HepG2 (cell line): ENCODE measurements around the gene DCTN4. TPM values are rescaled to one million over a fixed set of nuclear protein-coding genes. Genes with fewer than 3 reads are reported as not detected.

Source experiments
- ARID2 ChIP-seq: sonication (generic); formaldehyde crosslinking; IDR thresholded peaks from 2 replicates; pipeline ENCODE4 v1.8.1; 2022; ENCODE audit warnings: mild to moderate bottlenecking, missing genetic modification reagents, borderline replicate concordance
- CREBL2 ChIP-seq: sonication (generic); formaldehyde crosslinking; IDR thresholded peaks from 2 replicates; pipeline ENCODE4 v1.8.1; 2023; ENCODE audit warnings: missing genetic modification reagents, mild to moderate bottlenecking, borderline replicate concordance
- GABPB1 ChIP-seq: IDR thresholded peaks from 2 replicates; pipeline ENCODE4 v1.6.1; 2016; ENCODE audit warnings: mild to moderate bottlenecking, missing genetic modification reagents, moderate library complexity, missing compliant biosample characterization
- GZF1 ChIP-seq: sonication (generic); formaldehyde crosslinking; IDR thresholded peaks from 2 replicates; pipeline ENCODE4 v1.5.1; 2020; ENCODE audit warnings: mild to moderate bottlenecking, missing genetic modification reagents
- IRF9 ChIP-seq: sonication (generic); formaldehyde crosslinking; IDR thresholded peaks from 2 replicates; pipeline ENCODE4 v1.8.0; 2022; ENCODE audit warnings: missing genetic modification reagents, mild to moderate bottlenecking, borderline replicate concordance
- MAFG ChIP-seq: sonication (generic); formaldehyde crosslinking; IDR thresholded peaks from 2 replicates; pipeline ENCODE4 v1.5.1; 2020; ENCODE audit warnings: mild to moderate bottlenecking, missing genetic modification reagents
- MED1 ChIP-seq: sonication (generic); formaldehyde crosslinking; IDR thresholded peaks from 2 replicates; pipeline ENCODE4 v1.4.0; 2020; ENCODE audit warnings: missing genetic modification reagents
- MYNN ChIP-seq: sonication (generic); formaldehyde crosslinking; IDR thresholded peaks from 2 replicates; pipeline ENCODE4 v1.4.0; 2020; ENCODE audit warnings: mild to moderate bottlenecking, low read depth, missing genetic modification reagents
- RARA ChIP-seq: IDR thresholded peaks from 2 replicates; pipeline ENCODE4 v1.6.1; 2016; ENCODE audit warnings: missing genetic modification reagents, missing compliant biosample characterization
- SCMH1 ChIP-seq: sonication (generic); formaldehyde crosslinking; IDR thresholded peaks from 2 replicates; pipeline ENCODE4 v1.9.0; 2021; ENCODE audit warnings: missing genetic modification reagents, mild to moderate bottlenecking, borderline replicate concordance
- SMYD3 ChIP-seq: sonication (generic); formaldehyde crosslinking; IDR thresholded peaks from 2 replicates; pipeline ENCODE4 v1.8.1; 2023; ENCODE audit warnings: mild to moderate bottlenecking, missing genetic modification reagents
- SP140L ChIP-seq: sonication (generic); formaldehyde crosslinking; IDR thresholded peaks from 2 replicates; pipeline ENCODE4 v1.4.0; 2020; ENCODE audit warnings: missing genetic modification reagents, borderline replicate concordance
- TCF7L2 ChIP-seq: IDR thresholded peaks from 2 replicates; pipeline ENCODE4 v1.6.1; 2011; ENCODE audit warnings: mild to moderate bottlenecking, low read depth, low read length, moderate library complexity
- THAP8 ChIP-seq: sonication (generic); formaldehyde crosslinking; IDR thresholded peaks from 2 replicates; pipeline ENCODE4 v1.5.1; 2020; ENCODE audit warnings: missing genetic modification reagents, mild to moderate bottlenecking, borderline replicate concordance
- ZBTB20 ChIP-seq: sonication (generic); formaldehyde crosslinking; IDR thresholded peaks from 2 replicates; pipeline ENCODE4 v1.8.1; 2023; ENCODE audit warnings: missing genetic modification reagents, low read depth, mild to moderate bottlenecking, borderline replicate concordance
- ZIK1 ChIP-seq: sonication (generic); formaldehyde crosslinking; IDR thresholded peaks from 2 replicates; pipeline ENCODE4 v1.5.0; 2020; ENCODE audit warnings: mild to moderate bottlenecking, low read depth, missing genetic modification reagents, borderline replicate concordance
- ZNF451 ChIP-seq: sonication (generic); formaldehyde crosslinking; IDR thresholded peaks from 2 replicates; pipeline ENCODE4 v1.5.0; 2020; ENCODE audit warnings: mild to moderate bottlenecking, missing genetic modification reagents
- polyA plus RNA-seq, 8 experiments: library from polyadenylated mRNA; depleted of rRNA in 3 of 8; stranded (reverse) in 7 of 8; unstranded in 1 of 8; fragments of >200 nt; fragmentation: Illumina TruSeq in 4 of 8; extraction: Trizol in 4 of 8; gene quantifications; 2 replicates each; pipeline versions ENCODE4 v1.2.1 to v1.2.3, GENCODE V29; 2011 to 2016; ENCODE audit warnings: low read depth in 4 of 8, missing spikeins in 1 of 8, mixed read lengths in 1 of 8; ENCODE audit not compliant: insufficient read depth in 1 of 8
- total RNA-seq, 5 experiments: library from RNA; depleted of rRNA; stranded (reverse); fragments of >200 nt; fragmentation: Illumina TruSeq; extraction: Trizol; gene quantifications; 2 replicates each; pipeline ENCODE4 v1.2.3, GENCODE V29; 2016; ENCODE audit warnings: low read depth in 1 of 5
- TF ChIP-seq, protein P1 (sequence below): sonication (generic); formaldehyde crosslinking; IDR thresholded peaks from 2 replicates; pipeline ENCODE4 v1.8.1; 2023; ENCODE audit warnings: mild to moderate bottlenecking, missing genetic modification reagents
- TF ChIP-seq, protein P2 (sequence below): sonication (generic); formaldehyde crosslinking; IDR thresholded peaks from 2 replicates; pipeline ENCODE4 v1.9.0; 2021; ENCODE audit warnings: missing genetic modification reagents, borderline replicate concordance
- TF ChIP-seq, protein P3 (sequence below): sonication (generic); IDR thresholded peaks from 2 replicates; pipeline ENCODE4 v1.6.1; 2016; ENCODE audit warnings: low read depth, borderline replicate concordance
- TF ChIP-seq, protein P4 (sequence below): sonication (generic); formaldehyde crosslinking; IDR thresholded peaks from 2 replicates; pipeline ENCODE4 v1.5.0; 2020; ENCODE audit warnings: missing genetic modification reagents

Gene DCTN4
- total and polyA plus RNA-seq, 2 of the 13 experiments (the other 11 are each of a cell fraction or from before 2014, with no cell fraction given) = 24.1 to 26.9 TPM

- TF ChIP-seq, protein P1, sequence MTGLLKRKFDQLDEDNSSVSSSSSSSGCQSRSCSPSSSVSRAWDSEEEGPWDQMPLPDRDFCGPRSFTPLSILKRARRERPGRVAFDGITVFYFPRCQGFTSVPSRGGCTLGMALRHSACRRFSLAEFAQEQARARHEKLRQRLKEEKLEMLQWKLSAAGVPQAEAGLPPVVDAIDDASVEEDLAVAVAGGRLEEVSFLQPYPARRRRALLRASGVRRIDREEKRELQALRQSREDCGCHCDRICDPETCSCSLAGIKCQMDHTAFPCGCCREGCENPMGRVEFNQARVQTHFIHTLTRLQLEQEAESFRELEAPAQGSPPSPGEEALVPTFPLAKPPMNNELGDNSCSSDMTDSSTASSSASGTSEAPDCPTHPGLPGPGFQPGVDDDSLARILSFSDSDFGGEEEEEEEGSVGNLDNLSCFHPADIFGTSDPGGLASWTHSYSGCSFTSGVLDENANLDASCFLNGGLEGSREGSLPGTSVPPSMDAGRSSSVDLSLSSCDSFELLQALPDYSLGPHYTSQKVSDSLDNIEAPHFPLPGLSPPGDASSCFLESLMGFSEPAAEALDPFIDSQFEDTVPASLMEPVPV (CRISPR knock-in tag) = peak; percentile 58; the same call in 1 of the 2 replicates
- 0 out of 2 replicates have a peak, but pooled peaks have one; percentile 70 for TF ChIP-seq IRF9 (CRISPR knock-in tag)
- TF ChIP-seq ZIK1 (CRISPR knock-in tag) = no peak
- 0 out of 2 replicates have a peak, but pooled peaks have one; percentile 33 for TF ChIP-seq GZF1 (CRISPR knock-in tag)
- TF ChIP-seq, protein P2, sequence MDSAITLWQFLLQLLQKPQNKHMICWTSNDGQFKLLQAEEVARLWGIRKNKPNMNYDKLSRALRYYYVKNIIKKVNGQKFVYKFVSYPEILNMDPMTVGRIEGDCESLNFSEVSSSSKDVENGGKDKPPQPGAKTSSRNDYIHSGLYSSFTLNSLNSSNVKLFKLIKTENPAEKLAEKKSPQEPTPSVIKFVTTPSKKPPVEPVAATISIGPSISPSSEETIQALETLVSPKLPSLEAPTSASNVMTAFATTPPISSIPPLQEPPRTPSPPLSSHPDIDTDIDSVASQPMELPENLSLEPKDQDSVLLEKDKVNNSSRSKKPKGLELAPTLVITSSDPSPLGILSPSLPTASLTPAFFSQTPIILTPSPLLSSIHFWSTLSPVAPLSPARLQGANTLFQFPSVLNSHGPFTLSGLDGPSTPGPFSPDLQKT (CRISPR knock-in tag) = no peak
- TF ChIP-seq MED1 (CRISPR knock-in tag) = peak; percentile 71; the same call in 1 of the 2 replicates
- no peak for TF ChIP-seq THAP8
- no peak for TF ChIP-seq GABPB1 (CRISPR knock-in tag)
- TF ChIP-seq, protein P3, sequence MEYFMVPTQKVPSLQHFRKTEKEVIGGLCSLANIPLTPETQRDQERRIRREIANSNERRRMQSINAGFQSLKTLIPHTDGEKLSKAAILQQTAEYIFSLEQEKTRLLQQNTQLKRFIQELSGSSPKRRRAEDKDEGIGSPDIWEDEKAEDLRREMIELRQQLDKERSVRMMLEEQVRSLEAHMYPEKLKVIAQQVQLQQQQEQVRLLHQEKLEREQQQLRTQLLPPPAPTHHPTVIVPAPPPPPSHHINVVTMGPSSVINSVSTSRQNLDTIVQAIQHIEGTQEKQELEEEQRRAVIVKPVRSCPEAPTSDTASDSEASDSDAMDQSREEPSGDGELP = no peak; the same call in 1 of the 2 replicates
- no peak for TF ChIP-seq MYNN (CRISPR knock-in tag)
- TF ChIP-seq ARID2 = 0 out of 2 replicates have a peak, but pooled peaks have one; percentile 32
- no peak for TF ChIP-seq SP140L
- TF ChIP-seq MAFG (CRISPR knock-in tag) = no peak
- peak; percentile 55; the same call in 1 of the 2 replicates for TF ChIP-seq ZBTB20 (CRISPR knock-in tag)
- no peak for TF ChIP-seq CREBL2
- TF ChIP-seq TCF7L2 = no peak
- TF ChIP-seq SCMH1 (CRISPR knock-in tag) = no peak
- 0 out of 2 replicates have a peak, but pooled peaks have one; percentile 26 for TF ChIP-seq RARA
- TF ChIP-seq, protein P4, sequence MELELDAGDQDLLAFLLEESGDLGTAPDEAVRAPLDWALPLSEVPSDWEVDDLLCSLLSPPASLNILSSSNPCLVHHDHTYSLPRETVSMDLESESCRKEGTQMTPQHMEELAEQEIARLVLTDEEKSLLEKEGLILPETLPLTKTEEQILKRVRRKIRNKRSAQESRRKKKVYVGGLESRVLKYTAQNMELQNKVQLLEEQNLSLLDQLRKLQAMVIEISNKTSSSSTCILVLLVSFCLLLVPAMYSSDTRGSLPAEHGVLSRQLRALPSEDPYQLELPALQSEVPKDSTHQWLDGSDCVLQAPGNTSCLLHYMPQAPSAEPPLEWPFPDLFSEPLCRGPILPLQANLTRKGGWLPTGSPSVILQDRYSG (CRISPR knock-in tag) = no peak
- TF ChIP-seq ZNF451 (CRISPR knock-in tag) = no peak
- 0 out of 2 replicates have a peak, but pooled peaks have one; percentile 45 for TF ChIP-seq SMYD3 (CRISPR knock-in tag)
Observed at GRCh38 chr5:150781706-150782614, 23.1 kb upstream of the DCTN4 start (continued).
